Osteocyte (in vitro differentiated cells): ENCODE data around the gene ALDH7A1. TPM values are rescaled to one million over a fixed set of nuclear protein-coding genes. Genes with fewer than 3 reads are reported as not detected.
A peak's percentile ranks its signal among the peaks of the same experiment; 100 is the strongest.

ENCODE experiments used
- DNase-seq: peaks from one replicate; pipeline ENCODE4 v3.0.0; 2021; ENCODE audit warnings: mixed read lengths; ENCODE audit not compliant: unreplicated experiment; ENCODE audit errors: extremely low spot score
- H3K27ac Mint-ChIP-seq: one replicate; pipeline ENCODE4 v1.8.0; 2021; ENCODE audit warnings: mild to moderate bottlenecking, mixed read lengths; ENCODE audit not compliant: unreplicated experiment
- H3K27me3 Mint-ChIP-seq: one replicate; pipeline ENCODE4 v1.8.0; 2021; ENCODE audit warnings: mixed read lengths; ENCODE audit not compliant: unreplicated experiment
- H3K36me3 Mint-ChIP-seq: one replicate; pipeline ENCODE4 v1.8.0; 2021; ENCODE audit warnings: mixed read lengths; ENCODE audit not compliant: unreplicated experiment
- H3K4me1 Mint-ChIP-seq: one replicate; pipeline ENCODE4 v1.8.0; 2021; ENCODE audit warnings: mixed read lengths; ENCODE audit not compliant: unreplicated experiment
- H3K4me3 Mint-ChIP-seq: one replicate; pipeline ENCODE4 v1.8.0; 2021; ENCODE audit warnings: mild to moderate bottlenecking, moderate library complexity, mixed read lengths; ENCODE audit not compliant: unreplicated experiment
- H3K9me3 Mint-ChIP-seq: one replicate; pipeline ENCODE4 v1.8.0; 2021; ENCODE audit warnings: mixed read lengths; ENCODE audit not compliant: unreplicated experiment
- CTCF ChIP-seq: fragments of 200-600 bp; sonication (generic); IDR thresholded peaks from 2 replicates; pipeline ENCODE4 v1.5.0; 2021; ENCODE audit warnings: antibody characterized with exemption, mild to moderate bottlenecking, moderate library complexity
- total RNA-seq: library from RNA; stranded (reverse); gene quantifications from 2 replicates; pipeline ENCODE4 v1.2.1, GENCODE V29; 2021

ALDH7A1 gene
- total RNA-seq, 1 donor from 2014 or later = 117 TPM

- no peak for TF ChIP-seq CTCF
- no peaks in the 10 kb centered on the region for H3K9me3 Mint-ChIP-seq
- H3K4me1 Mint-ChIP-seq = no peaks in the 10 kb centered on the region
- H3K36me3 Mint-ChIP-seq = peaks cover 30% of the 10 kb centered on the region
- H3K4me3 Mint-ChIP-seq = no peak overlapping the region
- no peak overlapping the region for H3K27ac Mint-ChIP-seq
- no peaks in the 10 kb centered on the region for H3K27me3 Mint-ChIP-seq
- DNase-seq = no peak
These were observed 20.3 kb upstream of the ALDH7A1 start for GRCh38 chr5:126615286-126615685.

GRCh38 chr5:126613941-126614592 lies 19.0 kb upstream of the ALDH7A1 start:
- Mint-ChIP-seq H3K4me1 (no peaks in the 10 kb centered on the region), H3K4me3 (no peak overlapping the region), H3K27ac (no peak overlapping the region), H3K36me3 (peaks cover 28% of the 10 kb centered on the region), H3K9me3 (no peaks in the 10 kb centered on the region), H3K27me3 (no peaks in the 10 kb centered on the region)
- TF ChIP-seq CTCF = no peak
- peak; percentile 13 for DNase-seq

DNA sequence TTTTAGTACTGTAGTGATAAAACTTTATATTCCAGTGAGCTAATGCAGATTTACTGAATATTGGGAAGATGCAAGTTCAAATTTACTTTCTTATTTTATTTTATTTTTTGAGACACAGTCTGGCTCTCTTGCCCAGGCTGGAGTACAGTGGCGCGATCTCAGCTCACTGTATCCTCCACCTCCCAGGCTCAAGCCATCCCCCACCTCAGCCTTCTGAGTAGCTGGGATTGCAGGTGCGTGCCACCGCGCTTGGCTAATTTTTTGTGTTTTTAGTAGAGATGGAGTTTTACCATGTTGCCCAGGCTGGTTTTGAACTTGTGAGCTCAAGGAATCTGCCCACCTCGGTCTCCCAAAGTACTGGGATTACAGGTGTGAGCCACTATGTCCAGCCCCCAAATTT lies 15.6 kb upstream of the ALDH7A1 start:
- H3K27me3 Mint-ChIP-seq = no peaks in the 10 kb centered on the region
- peaks cover 30% of the 10 kb centered on the region for H3K36me3 Mint-ChIP-seq
- no peak for TF ChIP-seq CTCF
- H3K4me1 Mint-ChIP-seq = peaks cover 12% of the 10 kb centered on the region
- H3K9me3 Mint-ChIP-seq = no peaks in the 10 kb centered on the region
- DNase-seq = peak; percentile 46
- no peak overlapping the region for H3K27ac Mint-ChIP-seq
- H3K4me3 Mint-ChIP-seq = no peak overlapping the region

GRCh38 chr5:126610160-126610559 lies 15.1 kb upstream of the ALDH7A1 start:
- H3K27ac Mint-ChIP-seq = no peak overlapping the region
- DNase-seq = no peak
- H3K27me3 Mint-ChIP-seq = no peaks in the 10 kb centered on the region
- peaks cover 16% of the 10 kb centered on the region for H3K4me1 Mint-ChIP-seq
- H3K36me3 Mint-ChIP-seq = peaks cover 34% of the 10 kb centered on the region
- no peak overlapping the region for H3K4me3 Mint-ChIP-seq
- no peak for TF ChIP-seq CTCF
- H3K9me3 Mint-ChIP-seq = no peaks in the 10 kb centered on the region

DNA sequence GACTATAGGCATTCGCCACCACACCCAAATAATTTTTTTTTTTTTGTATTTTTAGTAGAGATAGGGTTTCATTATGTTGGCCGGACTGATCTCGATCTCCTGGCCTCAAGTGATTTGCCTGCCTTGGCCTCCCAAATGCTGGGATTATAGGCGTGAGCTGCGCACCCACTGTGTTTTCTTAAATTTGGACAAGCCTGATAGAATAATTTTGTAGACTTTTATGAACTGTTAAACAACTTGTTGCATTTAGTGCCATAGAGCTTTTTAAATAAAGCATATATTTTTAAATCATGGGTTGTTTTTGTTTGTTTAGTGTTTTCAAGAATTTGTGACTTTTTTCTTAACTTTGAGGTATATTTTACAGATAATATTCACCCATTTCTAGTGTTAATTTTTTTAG lies 10.5 kb upstream of the ALDH7A1 start:
- no peaks in the 10 kb centered on the region for H3K9me3 Mint-ChIP-seq
- peak; percentile 15 for DNase-seq
- peaks cover 36% of the 10 kb centered on the region for H3K4me1 Mint-ChIP-seq
- TF ChIP-seq CTCF = no peak
- no peak overlapping the region for H3K4me3 Mint-ChIP-seq
- peaks cover 33% of the 10 kb centered on the region for H3K36me3 Mint-ChIP-seq
- H3K27me3 Mint-ChIP-seq = no peaks in the 10 kb centered on the region
- H3K27ac Mint-ChIP-seq = no peak overlapping the region
